ENCODE results near the gene TRMT10B.

TRMT10B gene

DNA sequence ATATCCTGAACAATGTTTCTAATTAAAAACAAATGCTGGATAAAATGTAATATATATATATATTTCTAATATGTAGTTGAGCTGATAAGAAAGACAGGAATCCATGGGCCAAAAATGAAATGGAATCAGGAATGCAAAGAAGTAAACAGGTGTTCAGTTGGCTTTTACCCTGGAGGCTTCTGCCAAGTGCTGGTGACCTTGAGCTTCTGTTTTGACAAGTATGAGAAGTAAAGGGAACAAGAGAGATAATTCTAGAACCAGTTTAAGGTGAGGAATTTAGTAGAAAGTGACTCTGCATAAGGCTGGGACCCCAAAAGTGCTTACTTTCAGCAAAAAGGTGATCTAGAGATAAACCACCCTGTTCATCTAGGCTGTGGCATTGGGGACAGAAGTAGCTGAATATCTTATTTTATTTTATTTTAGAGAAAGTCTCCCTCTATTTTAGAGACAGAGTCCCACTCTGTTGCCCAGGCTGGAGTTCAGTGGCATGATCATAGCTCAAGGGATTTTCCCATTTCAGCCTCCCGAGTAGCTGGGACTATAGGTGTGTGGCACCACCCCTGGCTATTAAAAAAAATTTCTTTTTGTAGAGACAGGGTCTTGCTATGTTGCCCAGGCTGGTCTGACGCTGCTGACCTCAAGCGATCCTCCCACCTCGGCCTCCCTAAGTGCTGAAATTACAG is 74.0 kb downstream of the TRMT10B start:
- DNase-seq (ENCODE audit: low read depth, low spot score): no peak
- TF ChIP-seq, protein P1, sequence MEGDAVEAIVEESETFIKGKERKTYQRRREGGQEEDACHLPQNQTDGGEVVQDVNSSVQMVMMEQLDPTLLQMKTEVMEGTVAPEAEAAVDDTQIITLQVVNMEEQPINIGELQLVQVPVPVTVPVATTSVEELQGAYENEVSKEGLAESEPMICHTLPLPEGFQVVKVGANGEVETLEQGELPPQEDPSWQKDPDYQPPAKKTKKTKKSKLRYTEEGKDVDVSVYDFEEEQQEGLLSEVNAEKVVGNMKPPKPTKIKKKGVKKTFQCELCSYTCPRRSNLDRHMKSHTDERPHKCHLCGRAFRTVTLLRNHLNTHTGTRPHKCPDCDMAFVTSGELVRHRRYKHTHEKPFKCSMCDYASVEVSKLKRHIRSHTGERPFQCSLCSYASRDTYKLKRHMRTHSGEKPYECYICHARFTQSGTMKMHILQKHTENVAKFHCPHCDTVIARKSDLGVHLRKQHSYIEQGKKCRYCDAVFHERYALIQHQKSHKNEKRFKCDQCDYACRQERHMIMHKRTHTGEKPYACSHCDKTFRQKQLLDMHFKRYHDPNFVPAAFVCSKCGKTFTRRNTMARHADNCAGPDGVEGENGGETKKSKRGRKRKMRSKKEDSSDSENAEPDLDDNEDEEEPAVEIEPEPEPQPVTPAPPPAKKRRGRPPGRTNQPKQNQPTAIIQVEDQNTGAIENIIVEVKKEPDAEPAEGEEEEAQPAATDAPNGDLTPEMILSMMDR (IDR thresholded peaks at IDR 0.05; ENCODE audit: low read depth, low read length): no peak
- H3K4me3 ChIP-seq (ENCODE audit: low read depth, low read length): no peak overlapping the region
- in situ Hi-C loops (cut with HindIII; ENCODE audit: low sequenced_read_pairs): no loop called here

All from astrocyte of the spinal cord (primary cell).